ENCODE results near the gene KRTAP13-1. TPM values are rescaled to one million over a fixed set of nuclear protein-coding genes. Genes with fewer than 3 reads are reported as not detected.

The KRTAP13-1 gene
- total RNA-seq, 1 experiment from 2014 or later = not detected

- H3K4me3 ChIP-seq (ENCODE audit: low read depth, low read length, poor library complexity, severe bottlenecking) = no peak overlapping the region
- no peaks in the 10 kb centered on the region for H3K4me1 ChIP-seq (ENCODE audit: insufficient read depth, low read length, poor library complexity, severe bottlenecking)
- no TSS peak for BruUV-seq (replicated peaks)
- H3K27me3 ChIP-seq (replicated peaks; ENCODE audit: insufficient read depth, low read depth, low read length, poor library complexity) = no peaks in the 10 kb centered on the region
- H3K9me3 ChIP-seq (ENCODE audit: low read depth, low read length, poor library complexity, severe bottlenecking) = no peaks in the 10 kb centered on the region
- DNase-seq (ENCODE audit: low spot score) = no peak
- intact Hi-C loops (cut with micrococcal nuclease; ENCODE audit: unreplicated experiment) = no loop called here
- ChIA-PET POLR2A (ENCODE audit: low non-redundant PET) (no interaction called here), CTCF (no interaction called here)
- TF ChIP-seq EZH2 (IDR thresholded peaks at IDR 0.05; ENCODE audit: borderline replicate concordance, low read depth, low read length, poor library complexity, severe bottlenecking) = no peak
- no peak for TF ChIP-seq CTCF (conservative IDR thresholded peaks at IDR 0.05; ENCODE audit: low read depth, low read length)
- no peak overlapping the region for H3K27ac ChIP-seq (ENCODE audit: low read depth, low read length, poor library complexity, severe bottlenecking)
- no peaks in the 10 kb centered on the region for H3K36me3 ChIP-seq (ENCODE audit: insufficient read depth, low read length, poor library complexity, severe bottlenecking)
Measured at GRCh38 chr21:30444204-30444603, 48.4 kb downstream of the KRTAP13-1 start.

Small RNAs within 50 kb of the gene (microRNA-seq; reads per million reads assigned to microRNA genes)
- not detected for gene MIR4327

Other genes starting within 250 kb of the KRTAP13-1 start
- not detected in 2 replicates for gene CLDN17, start 229.2 kb upstream of the KRTAP13-1 start, total RNA-seq (2021)
- not detected in 2 replicates for gene CLDN8, start 179.9 kb upstream of the KRTAP13-1 start, total RNA-seq (2021)
- not detected in 2 replicates for gene KRTAP24-1, start 113.1 kb upstream of the KRTAP13-1 start, total RNA-seq (2021)
- not detected in 2 replicates for gene KRTAP25-1, start 106.5 kb upstream of the KRTAP13-1 start, total RNA-seq (2021)
- not detected in 2 replicates for gene KRTAP26-1, start 75.7 kb upstream of the KRTAP13-1 start, total RNA-seq (2021)
- not detected in 2 replicates for gene KRTAP27-1, start 58.3 kb upstream of the KRTAP13-1 start, total RNA-seq (2021)
- gene KRTAP23-1, start 47.4 kb upstream of the KRTAP13-1 start, total RNA-seq (2021) = not detected in 2 replicates
- gene KRTAP13-2, start 23.8 kb upstream of the KRTAP13-1 start, total RNA-seq (2021) = not detected in 2 replicates
- not detected in 2 replicates for gene KRTAP13-3, start 29.9 kb downstream of the KRTAP13-1 start, total RNA-seq (2021)
- not detected in 2 replicates for gene KRTAP13-4, start 34.2 kb downstream of the KRTAP13-1 start, total RNA-seq (2021)
- gene KRTAP15-1, start 44.2 kb downstream of the KRTAP13-1 start, total RNA-seq (2021) = not detected in 2 replicates
- not detected in 2 replicates for gene KRTAP19-1, start 84.3 kb downstream of the KRTAP13-1 start, total RNA-seq (2021)
- not detected in 2 replicates for gene KRTAP19-2, start 91.4 kb downstream of the KRTAP13-1 start, total RNA-seq (2021)
- gene KRTAP19-3, start 96.0 kb downstream of the KRTAP13-1 start, total RNA-seq (2021) = not detected in 2 replicates
- not detected in 2 replicates for gene KRTAP19-4, start 101.1 kb downstream of the KRTAP13-1 start, total RNA-seq (2021)
- not detected in 2 replicates for gene KRTAP19-5, start 106.1 kb downstream of the KRTAP13-1 start, total RNA-seq (2021)
- gene KRTAP19-6, start 145.8 kb downstream of the KRTAP13-1 start, total RNA-seq (2021) = not detected in 2 replicates
- gene KRTAP19-7, start 165.3 kb downstream of the KRTAP13-1 start, total RNA-seq (2021) = not detected in 2 replicates
- not detected in 2 replicates for gene KRTAP22-2, start 194.4 kb downstream of the KRTAP13-1 start, total RNA-seq (2021)
- gene KRTAP6-3, start 196.4 kb downstream of the KRTAP13-1 start, total RNA-seq (2021) = not detected in 2 replicates
- gene KRTAP6-2, start 202.9 kb downstream of the KRTAP13-1 start, total RNA-seq (2021) = not detected in 2 replicates
- not detected in 2 replicates for gene KRTAP22-1, start 205.1 kb downstream of the KRTAP13-1 start, total RNA-seq (2021)
- gene KRTAP6-1, start 217.9 kb downstream of the KRTAP13-1 start, total RNA-seq (2021) = not detected in 2 replicates
- not detected in 2 replicates for gene KRTAP20-1, start 220.4 kb downstream of the KRTAP13-1 start, total RNA-seq (2021)
- not detected in 2 replicates for gene KRTAP20-4, start 224.6 kb downstream of the KRTAP13-1 start, total RNA-seq (2021)
- not detected in 2 replicates for gene KRTAP20-2, start 239.2 kb downstream of the KRTAP13-1 start, total RNA-seq (2021)
- gene KRTAP20-3, start 246.8 kb downstream of the KRTAP13-1 start, total RNA-seq (2021) = not detected in 2 replicates

Data from A673 (cell line).